Neutrophil (primary cell): ENCODE data around the gene SMARCA2.

Experiments used
- H3K27ac ChIP-seq: fragments of 200-600 bp; sonication (generic); 2 replicates; pipeline ENCODE4 v1.5.1; 2016; ENCODE audit warnings: mild to moderate bottlenecking, moderate library complexity
- H3K27me3 ChIP-seq: fragments of 200-600 bp; sonication (generic); 2 replicates; pipeline ENCODE4 v1.6.0; 2016; ENCODE audit warnings: mild to moderate bottlenecking
- H3K36me3 ChIP-seq: fragments of 200-600 bp; sonication (generic); 2 replicates; pipeline ENCODE4 v1.5.1; 2017
- H3K4me1 ChIP-seq, 2 experiments: fragments of 200-600 bp in 1 of 2; sonication (generic) in 1 of 2; 1 replicate in 1 of 2; 2 replicates in 1 of 2; pipeline versions ENCODE4 v1.5.1 to v1.6.1; 2013 to 2016; ENCODE audit warnings: low read depth in 1 of 2, low read length in 1 of 2, mild to moderate bottlenecking in 1 of 2, moderate library complexity in 1 of 2; ENCODE audit not compliant: control insufficient read depth in 1 of 2, insufficient read depth in 1 of 2
- H3K4me3 ChIP-seq, 2 experiments: fragments of 200-600 bp in 1 of 2; sonication (generic) in 1 of 2; 1 replicate in 1 of 2; 2 replicates in 1 of 2; pipeline ENCODE4 v1.5.1; 2013 to 2016; ENCODE audit warnings: low read depth in 1 of 2, low read length in 1 of 2, mild to moderate bottlenecking in 1 of 2, moderate library complexity in 1 of 2
- H3K9me3 ChIP-seq: fragments of 200-600 bp; sonication (generic); 2 replicates; pipeline ENCODE4 v1.5.1; 2016
- CTCF ChIP-seq: fragments of 200-600 bp; sonication (generic); IDR thresholded peaks from 2 replicates; pipeline ENCODE4 v1.5.1; 2016; ENCODE audit warnings: antibody characterized with exemption

The SMARCA2 gene

GRCh38 chr9:2041736-2042135, 26.6 kb downstream of the SMARCA2 start:
- Histone ChIP-seq H3K27ac (no peak overlapping the region), H3K36me3 (peaks cover 74% of the 10 kb centered on the region), H3K4me3 (no peak overlapping the region), H3K9me3 (no peaks in the 10 kb centered on the region), H3K4me1 (no peaks in the 10 kb centered on the region), H3K27me3 (no peaks in the 10 kb centered on the region)
- no peak for TF ChIP-seq CTCF

- Histone ChIP-seq H3K27me3 (no peaks in the 10 kb centered on the region), H3K27ac (no peak overlapping the region), H3K9me3 (no peaks in the 10 kb centered on the region), H3K36me3 (peaks cover 75% of the 10 kb centered on the region), H3K4me3 (no peak overlapping the region), H3K4me1 (no peaks in the 10 kb centered on the region)
- TF ChIP-seq CTCF = no peak
Observed at GRCh38 chr9:2043243-2043642, 28.1 kb downstream of the SMARCA2 start.

- Histone ChIP-seq H3K36me3 (peaks cover 70% of the 10 kb centered on the region), H3K27ac (no peak overlapping the region), H3K4me3 (no peak overlapping the region), H3K27me3 (no peaks in the 10 kb centered on the region), H3K4me1 (no peaks in the 10 kb centered on the region), H3K9me3 (no peaks in the 10 kb centered on the region)
- no peak for TF ChIP-seq CTCF
Observed at GRCh38 chr9:2043881-2044462, 28.8 kb downstream of the SMARCA2 start.

- no peaks in the 10 kb centered on the region for H3K4me1 ChIP-seq
- peaks cover 49% of the 10 kb centered on the region for H3K36me3 ChIP-seq
- no peak overlapping the region for H3K4me3 ChIP-seq
- no peaks in the 10 kb centered on the region for H3K9me3 ChIP-seq
- no peak for TF ChIP-seq CTCF
- H3K27ac ChIP-seq = no peak overlapping the region
- H3K27me3 ChIP-seq = no peaks in the 10 kb centered on the region
Observed at GRCh38 chr9:2047144-2047671, 32.1 kb downstream of the SMARCA2 start.

- no peak for TF ChIP-seq CTCF
- Histone ChIP-seq H3K36me3 (peaks cover 44% of the 10 kb centered on the region), H3K4me3 (no peak overlapping the region), H3K4me1 (no peaks in the 10 kb centered on the region), H3K9me3 (no peaks in the 10 kb centered on the region), H3K27me3 (no peaks in the 10 kb centered on the region), H3K27ac (no peak overlapping the region)
Observed at GRCh38 chr9:2047916-2048315, 32.8 kb downstream of the SMARCA2 start.
